Hepatocyte (in vitro differentiated cells): ENCODE data around the gene KIF13A.

ENCODE experiments used
- EZH2phosphoT487 ChIP-seq: fragments of 200-600 bp; sonication (generic); IDR thresholded peaks from one replicate; pipeline ENCODE4 v1.6.1; 2018; ENCODE audit warnings: antibody characterized with exemption, mild to moderate bottlenecking, low read depth, moderate library complexity; ENCODE audit not compliant: unreplicated experiment, severe bottlenecking
- TF ChIP-seq, protein P1 (sequence below): fragments of 200-600 bp; sonication (generic); IDR thresholded peaks from 2 replicates; pipeline ENCODE4 v1.5.1; 2016; ENCODE audit warnings: antibody characterized with exemption, mild to moderate bottlenecking; ENCODE audit not compliant: poor library complexity

DNA sequence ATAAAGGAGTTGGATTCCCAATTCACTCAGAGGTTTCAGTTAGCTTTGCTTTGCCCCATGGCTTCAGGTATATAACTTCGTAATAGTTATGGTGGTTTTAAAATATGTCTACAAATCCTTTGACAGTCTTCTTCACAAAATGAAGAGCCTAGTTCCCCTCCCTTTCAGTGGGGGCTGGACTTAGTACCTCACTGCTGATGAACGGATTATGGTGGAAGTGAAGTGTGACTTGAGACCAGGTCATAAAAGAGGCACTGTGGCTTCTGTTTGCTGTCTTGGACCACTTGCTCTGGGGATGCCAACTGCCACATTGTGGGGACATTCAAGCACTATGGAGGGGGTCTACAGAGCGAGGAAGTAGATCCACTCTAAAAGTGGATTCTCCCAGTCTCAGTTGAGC lies 233.2 kb downstream of the KIF13A start:
- TF ChIP-seq, protein P1, sequence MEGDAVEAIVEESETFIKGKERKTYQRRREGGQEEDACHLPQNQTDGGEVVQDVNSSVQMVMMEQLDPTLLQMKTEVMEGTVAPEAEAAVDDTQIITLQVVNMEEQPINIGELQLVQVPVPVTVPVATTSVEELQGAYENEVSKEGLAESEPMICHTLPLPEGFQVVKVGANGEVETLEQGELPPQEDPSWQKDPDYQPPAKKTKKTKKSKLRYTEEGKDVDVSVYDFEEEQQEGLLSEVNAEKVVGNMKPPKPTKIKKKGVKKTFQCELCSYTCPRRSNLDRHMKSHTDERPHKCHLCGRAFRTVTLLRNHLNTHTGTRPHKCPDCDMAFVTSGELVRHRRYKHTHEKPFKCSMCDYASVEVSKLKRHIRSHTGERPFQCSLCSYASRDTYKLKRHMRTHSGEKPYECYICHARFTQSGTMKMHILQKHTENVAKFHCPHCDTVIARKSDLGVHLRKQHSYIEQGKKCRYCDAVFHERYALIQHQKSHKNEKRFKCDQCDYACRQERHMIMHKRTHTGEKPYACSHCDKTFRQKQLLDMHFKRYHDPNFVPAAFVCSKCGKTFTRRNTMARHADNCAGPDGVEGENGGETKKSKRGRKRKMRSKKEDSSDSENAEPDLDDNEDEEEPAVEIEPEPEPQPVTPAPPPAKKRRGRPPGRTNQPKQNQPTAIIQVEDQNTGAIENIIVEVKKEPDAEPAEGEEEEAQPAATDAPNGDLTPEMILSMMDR = no peak
- TF ChIP-seq EZH2phosphoT487 = no peak
